Measurements from ENCODE around the gene TIAM1. TPM values are rescaled to one million over a fixed set of nuclear protein-coding genes. Genes with fewer than 3 reads are reported as not detected.

TIAM1 gene
- total and polyA plus RNA-seq, 2 experiments from 2014 or later = 3.2 to 7.6 TPM

DNA sequence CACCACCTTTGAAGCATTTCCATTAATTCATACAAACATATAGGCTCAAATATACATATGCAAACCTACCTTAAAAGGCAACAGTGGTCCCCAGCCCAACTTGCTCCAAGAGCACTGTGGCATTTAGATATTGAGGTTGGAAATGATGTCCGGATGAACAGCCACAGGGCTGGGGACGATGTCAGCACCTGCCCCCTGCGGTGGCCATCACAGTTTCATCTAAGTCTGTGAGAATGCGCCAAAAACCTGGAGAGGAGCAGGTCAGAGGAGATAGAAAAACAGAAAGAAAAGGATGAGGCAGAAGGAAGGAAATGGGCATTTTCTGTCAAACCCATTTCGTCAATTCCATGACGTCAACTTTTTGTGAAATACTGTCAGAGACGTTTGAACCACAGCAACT, 67.4 kb downstream of the TIAM1 start:
- Histone ChIP-seq H3K9ac (no peak overlapping the region), H3K4me1 (ENCODE audit: insufficient read depth) (peaks cover 20% of the 10 kb centered on the region), H3K4me3 (no peak overlapping the region), H3K9me3 (ENCODE audit: low read depth) (no peaks in the 10 kb centered on the region), H3K27me3 (replicated peaks; ENCODE audit: insufficient read depth) (no peaks in the 10 kb centered on the region), H4K20me1 (ENCODE audit: insufficient read depth) (no peaks in the 10 kb centered on the region), H3K36me3 (ENCODE audit: low read depth) (no peaks in the 10 kb centered on the region), H2AFZ (no peak overlapping the region), H3K79me2 (ENCODE audit: insufficient read depth) (no peaks in the 10 kb centered on the region), H3K4me2 (ENCODE audit: unreplicated experiment) (no peak overlapping the region), H3F3A (ENCODE audit: insufficient read depth) (peaks cover 7% of the 10 kb centered on the region), H3K9me2 (ENCODE audit: insufficient read depth) (peaks cover 6% of the 10 kb centered on the region; the same call in 1 of the 2 replicates), H3K27ac (no peak overlapping the region)
- WGBS, 2 experiments (ENCODE audit: low coverage in 1 of 2, low lambda C conversion rate in 2 of 2, missing lambda C conversion rate in 2 of 2) = 93 to 94% methylated on average over 7 of the region's 7 CpGs
- no peak for DNase-seq
- TF ChIP-seq EZH2phosphoT487 (IDR thresholded peaks at IDR 0.05; ENCODE audit: insufficient read depth, low read depth) (no peak), EZH2 (IDR thresholded peaks at IDR 0.05; ENCODE audit: insufficient read depth, poor library complexity, severe bottlenecking) (no peak)
- in situ Hi-C loops (cut with MboI) = no loop called here

- in situ Hi-C loops (cut with MboI) = no loop called here
- H3K27me3 ChIP-seq (replicated peaks; ENCODE audit: insufficient read depth) = no peaks in the 10 kb centered on the region
- DNase-seq = no peak
- H3K4me1 ChIP-seq (ENCODE audit: insufficient read depth) = peaks cover 14% of the 10 kb centered on the region
- H3K4me3 ChIP-seq = no peak overlapping the region
- no peaks in the 10 kb centered on the region for H3K9me2 ChIP-seq (ENCODE audit: insufficient read depth)
- H2AFZ ChIP-seq = no peak overlapping the region
- H3K9ac ChIP-seq = no peak overlapping the region
- no peak overlapping the region for H3K27ac ChIP-seq
- H3K36me3 ChIP-seq (ENCODE audit: low read depth) = no peaks in the 10 kb centered on the region
- whole genome bisulfite sequencing, 2 experiments (ENCODE audit: low coverage in 1 of 2, low lambda C conversion rate in 2 of 2, missing lambda C conversion rate in 2 of 2) = 78 to 85% methylated on average over 6 of the region's 6 CpGs
- no peaks in the 10 kb centered on the region for H3F3A ChIP-seq (ENCODE audit: insufficient read depth)
- no peaks in the 10 kb centered on the region for H3K9me3 ChIP-seq (ENCODE audit: low read depth)
- TF ChIP-seq EZH2 (IDR thresholded peaks at IDR 0.05; ENCODE audit: insufficient read depth, poor library complexity, severe bottlenecking) (no peak), EZH2phosphoT487 (IDR thresholded peaks at IDR 0.05; ENCODE audit: insufficient read depth, low read depth) (no peak)
- no peaks in the 10 kb centered on the region for H4K20me1 ChIP-seq (ENCODE audit: insufficient read depth)
- no peaks in the 10 kb centered on the region for H3K79me2 ChIP-seq (ENCODE audit: insufficient read depth)
- no peak overlapping the region for H3K4me2 ChIP-seq (ENCODE audit: unreplicated experiment)
These were observed 68.2 kb downstream of the TIAM1 start for GRCh38 chr21:31275901-31276300.

DNA sequence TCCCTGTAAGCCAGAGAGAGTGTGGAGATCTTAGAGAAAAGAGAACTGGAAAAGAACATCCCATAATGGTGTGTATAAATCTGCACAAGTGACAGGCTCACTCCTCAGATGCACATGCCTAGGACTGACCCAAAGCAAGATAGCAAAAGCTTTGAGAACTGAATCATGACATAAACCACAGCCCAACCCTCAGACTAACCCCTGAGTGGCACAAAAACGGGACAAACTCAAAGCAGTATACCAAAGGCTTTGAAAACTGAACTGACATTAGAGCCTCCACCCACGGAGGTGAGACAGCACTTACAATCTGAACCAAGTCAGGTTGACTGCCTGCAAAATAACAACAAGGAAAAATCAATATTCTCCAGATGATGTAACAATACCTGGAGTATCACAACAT, 70.8 kb downstream of the TIAM1 start:
- WGBS, 2 experiments (ENCODE audit: low coverage in 1 of 2, low lambda C conversion rate in 2 of 2, missing lambda C conversion rate in 2 of 2) = 69 to 79% methylated on average over 2 of the region's 2 CpGs
- Histone ChIP-seq H2AFZ (no peak overlapping the region), H3K79me2 (ENCODE audit: insufficient read depth) (no peaks in the 10 kb centered on the region), H3K27ac (no peak overlapping the region), H3K9me2 (ENCODE audit: insufficient read depth) (no peaks in the 10 kb centered on the region), H3K4me3 (no peak overlapping the region), H3K36me3 (ENCODE audit: low read depth) (no peaks in the 10 kb centered on the region), H3F3A (ENCODE audit: insufficient read depth) (no peaks in the 10 kb centered on the region), H3K27me3 (replicated peaks; ENCODE audit: insufficient read depth) (no peaks in the 10 kb centered on the region), H4K20me1 (ENCODE audit: insufficient read depth) (no peaks in the 10 kb centered on the region), H3K9me3 (ENCODE audit: low read depth) (no peaks in the 10 kb centered on the region), H3K4me2 (ENCODE audit: unreplicated experiment) (no peak overlapping the region), H3K4me1 (ENCODE audit: insufficient read depth) (peaks cover 14% of the 10 kb centered on the region), H3K9ac (no peak overlapping the region)
- no peak for DNase-seq
- in situ Hi-C loops (cut with MboI) = no loop called here
- TF ChIP-seq EZH2 (IDR thresholded peaks at IDR 0.05; ENCODE audit: insufficient read depth, poor library complexity, severe bottlenecking) (no peak), EZH2phosphoT487 (IDR thresholded peaks at IDR 0.05; ENCODE audit: insufficient read depth, low read depth) (no peak)

GRCh38 chr21:31268090-31268489, 76.0 kb downstream of the TIAM1 start:
- H3K27ac ChIP-seq = no peak overlapping the region
- no peak overlapping the region for H3K9ac ChIP-seq
- no peak overlapping the region for H2AFZ ChIP-seq
- no peaks in the 10 kb centered on the region for H3K9me2 ChIP-seq (ENCODE audit: insufficient read depth)
- TF ChIP-seq EZH2 (IDR thresholded peaks at IDR 0.05; ENCODE audit: insufficient read depth, poor library complexity, severe bottlenecking) (no peak), EZH2phosphoT487 (IDR thresholded peaks at IDR 0.05; ENCODE audit: insufficient read depth, low read depth) (no peak)
- H3K4me1 ChIP-seq (ENCODE audit: insufficient read depth) = peaks cover 11% of the 10 kb centered on the region
- WGBS, 2 experiments (ENCODE audit: low coverage in 1 of 2, low lambda C conversion rate in 2 of 2, missing lambda C conversion rate in 2 of 2) = 56 to 57% methylated on average over 5 of the region's 5 CpGs
- no peak for DNase-seq
- no peaks in the 10 kb centered on the region for H3K79me2 ChIP-seq (ENCODE audit: insufficient read depth)
- H3K4me2 ChIP-seq (ENCODE audit: unreplicated experiment) = no peak overlapping the region
- H4K20me1 ChIP-seq (ENCODE audit: insufficient read depth) = no peaks in the 10 kb centered on the region
- no peaks in the 10 kb centered on the region for H3K36me3 ChIP-seq (ENCODE audit: low read depth)
- no peaks in the 10 kb centered on the region for H3K9me3 ChIP-seq (ENCODE audit: low read depth)
- no peak overlapping the region for H3K4me3 ChIP-seq
- H3K27me3 ChIP-seq (replicated peaks; ENCODE audit: insufficient read depth) = no peaks in the 10 kb centered on the region
- in situ Hi-C loops (cut with MboI) = no loop called here
- no peaks in the 10 kb centered on the region for H3F3A ChIP-seq (ENCODE audit: insufficient read depth)

DNA sequence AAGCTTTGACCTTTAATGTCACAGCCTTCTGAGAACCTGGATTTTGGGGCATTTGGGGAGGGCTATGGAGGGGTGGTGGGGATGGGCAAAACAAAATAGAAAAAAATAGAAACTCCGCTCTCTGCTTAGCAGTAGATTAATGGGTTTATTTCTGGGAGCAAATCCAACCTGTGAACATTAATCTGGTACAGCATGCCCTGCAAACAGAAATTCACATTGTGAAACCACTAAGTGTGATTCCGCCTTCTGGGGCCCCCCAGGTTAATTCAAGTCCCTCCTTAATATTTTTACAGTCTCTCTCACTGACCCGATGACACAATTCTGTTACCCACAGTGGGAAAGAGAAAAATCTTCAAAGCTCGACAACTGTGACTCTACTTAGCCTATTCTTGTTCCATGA, 76.4 kb downstream of the TIAM1 start:
- in situ Hi-C loops (cut with MboI) = no loop called here
- H2AFZ ChIP-seq = no peak overlapping the region
- H3K4me3 ChIP-seq = no peak overlapping the region
- no peaks in the 10 kb centered on the region for H3K79me2 ChIP-seq (ENCODE audit: insufficient read depth)
- no peak overlapping the region for H3K27ac ChIP-seq
- H3K36me3 ChIP-seq (ENCODE audit: low read depth) = no peaks in the 10 kb centered on the region
- no peaks in the 10 kb centered on the region for H3K9me3 ChIP-seq (ENCODE audit: low read depth)
- TF ChIP-seq EZH2 (IDR thresholded peaks at IDR 0.05; ENCODE audit: insufficient read depth, poor library complexity, severe bottlenecking) (no peak), EZH2phosphoT487 (IDR thresholded peaks at IDR 0.05; ENCODE audit: insufficient read depth, low read depth) (no peak)
- no peaks in the 10 kb centered on the region for H3K27me3 ChIP-seq (replicated peaks; ENCODE audit: insufficient read depth)
- no peak for DNase-seq
- H3K4me1 ChIP-seq (ENCODE audit: insufficient read depth) = peaks cover 7% of the 10 kb centered on the region
- no peaks in the 10 kb centered on the region for H4K20me1 ChIP-seq (ENCODE audit: insufficient read depth)
- no peaks in the 10 kb centered on the region for H3F3A ChIP-seq (ENCODE audit: insufficient read depth)
- WGBS, 2 experiments (ENCODE audit: low coverage in 1 of 2, low lambda C conversion rate in 2 of 2, missing lambda C conversion rate in 2 of 2) = 92 to 99% methylated on average over 4 of the region's 4 CpGs
- no peak overlapping the region for H3K9ac ChIP-seq
- H3K9me2 ChIP-seq (ENCODE audit: insufficient read depth) = no peaks in the 10 kb centered on the region
- H3K4me2 ChIP-seq (ENCODE audit: unreplicated experiment) = no peak overlapping the region

Measured in GM23248 (cell line).